Measurements from ENCODE around the gene CCDC3.

CCDC3 gene

DNA sequence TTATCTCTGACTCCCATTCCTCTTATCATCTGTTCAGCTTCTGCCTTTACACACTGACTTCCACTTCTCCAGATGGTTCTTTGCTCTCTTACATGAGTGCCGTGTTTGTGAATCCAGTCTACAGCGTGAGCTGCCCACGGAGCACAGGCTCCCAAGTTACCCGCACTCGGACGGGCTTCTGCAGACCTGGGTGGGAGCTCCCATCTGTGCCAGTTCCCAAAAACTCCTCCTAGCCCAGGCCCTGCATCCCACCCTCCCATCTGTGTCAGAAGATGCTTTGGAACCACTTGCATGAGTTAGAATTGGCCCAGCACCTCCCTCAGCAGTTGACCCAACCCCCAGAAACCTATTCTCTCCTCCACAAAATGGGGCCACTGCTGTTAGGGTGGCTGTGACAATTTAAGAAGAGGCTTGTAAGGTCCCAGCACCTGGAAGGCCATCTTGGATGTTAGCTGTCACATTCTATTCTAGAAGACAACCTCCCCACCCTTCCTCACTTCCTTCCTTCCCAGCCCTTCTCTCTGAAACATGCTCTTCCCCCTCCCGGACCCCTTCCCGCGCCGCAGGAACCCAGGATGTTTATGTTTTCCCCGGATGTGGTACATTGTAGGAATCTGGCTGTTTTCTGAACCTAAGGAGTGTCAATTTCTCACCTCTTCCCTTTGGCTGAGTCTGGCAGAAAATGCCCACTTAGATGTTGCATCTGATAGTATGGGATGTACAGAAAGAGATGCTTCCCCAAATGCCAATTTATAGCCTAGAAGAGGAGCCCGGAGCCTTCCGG is 79.2 kb downstream of the CCDC3 start:
- DNase-seq (ENCODE audit: low read depth): no peak

GRCh38 chr10:12921163-12921562 is 80.3 kb downstream of the CCDC3 start:
- no peak for DNase-seq (ENCODE audit: low read depth)

DNA sequence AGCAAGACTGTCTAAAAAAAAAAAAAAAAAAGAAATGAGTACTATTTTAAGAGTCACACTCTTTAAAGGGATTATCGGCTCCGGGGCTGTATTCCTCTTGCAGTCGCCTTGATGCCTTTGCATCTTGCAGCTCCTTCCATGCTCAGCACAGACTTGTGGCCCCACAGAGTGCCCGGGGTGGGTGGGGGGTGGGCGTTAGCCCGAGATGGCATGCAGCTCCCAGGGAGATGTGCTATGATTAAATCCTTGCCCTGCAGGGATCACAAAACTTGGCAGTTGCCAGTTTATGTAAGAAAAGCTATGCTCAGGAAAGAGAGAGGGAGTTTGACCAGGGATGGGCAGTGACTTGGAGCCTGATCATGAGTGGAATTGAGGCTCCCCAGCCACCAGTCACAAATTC is 81.9 kb downstream of the CCDC3 start:
- no peak for DNase-seq (ENCODE audit: low read depth)

DNA sequence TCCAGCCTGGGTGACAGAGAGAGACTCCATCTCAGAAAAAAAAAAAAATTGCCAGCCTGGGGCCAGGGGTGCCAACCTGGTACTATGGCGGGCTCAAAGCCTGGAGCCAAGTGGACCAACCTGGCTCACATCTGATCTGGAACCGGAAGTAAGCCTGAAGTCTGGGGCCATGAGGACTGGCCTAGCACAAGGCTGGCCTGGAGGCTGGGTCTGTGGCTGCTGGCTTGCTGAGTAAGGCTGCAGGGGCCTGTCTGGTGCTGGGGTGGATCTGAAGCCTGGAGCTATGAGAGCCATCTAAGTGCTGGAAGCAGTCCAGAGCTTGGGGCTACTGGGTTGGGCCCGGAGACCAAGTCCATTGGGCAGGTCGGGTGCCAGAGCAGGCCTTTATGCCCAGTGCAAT is 84.9 kb downstream of the CCDC3 start:
- no peak for DNase-seq (ENCODE audit: low read depth)

GRCh38 chr10:12915637-12916168 is 85.8 kb downstream of the CCDC3 start:
- DNase-seq (ENCODE audit: low read depth): no peak

DNA sequence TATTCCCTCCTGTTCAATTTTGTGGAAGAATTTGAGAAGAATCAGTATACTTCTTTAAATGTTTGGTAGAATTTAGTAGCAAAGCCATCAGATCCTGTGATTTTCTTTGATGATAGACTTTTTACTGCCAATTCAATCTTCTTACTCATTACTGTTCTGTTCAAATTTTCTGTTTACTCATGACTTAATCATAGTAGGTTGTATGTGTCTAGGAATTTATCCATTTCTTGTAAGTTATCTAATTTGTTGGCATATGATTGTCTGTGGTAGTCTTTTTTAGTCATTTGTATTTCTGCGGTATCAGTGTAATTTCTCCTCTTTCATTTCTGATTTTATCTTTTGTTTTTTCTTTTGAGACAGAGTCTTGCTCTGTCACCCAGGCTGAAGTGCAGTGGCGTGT is 87.4 kb downstream of the CCDC3 start:
- DNase-seq (ENCODE audit: low read depth): no peak

DNA sequence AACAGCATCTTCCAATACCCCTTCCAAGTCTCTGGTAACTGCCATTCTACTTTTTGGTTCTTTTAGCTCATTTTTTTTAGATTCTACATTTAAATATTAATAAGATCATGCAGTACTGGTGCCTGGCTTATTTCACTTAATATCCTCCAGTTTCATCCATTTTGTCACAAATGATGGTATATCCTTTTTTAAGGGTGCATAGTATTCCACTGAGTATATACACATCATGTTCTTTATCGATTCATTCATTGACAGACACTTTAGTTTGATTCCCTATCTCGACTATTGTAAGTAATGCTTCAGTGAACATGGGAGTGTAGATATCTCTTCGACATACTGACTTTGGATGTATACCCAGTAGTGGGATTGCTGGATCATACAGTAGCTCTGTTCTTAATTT is 89.7 kb downstream of the CCDC3 start:
- no peak for DNase-seq (ENCODE audit: low read depth)

DNA sequence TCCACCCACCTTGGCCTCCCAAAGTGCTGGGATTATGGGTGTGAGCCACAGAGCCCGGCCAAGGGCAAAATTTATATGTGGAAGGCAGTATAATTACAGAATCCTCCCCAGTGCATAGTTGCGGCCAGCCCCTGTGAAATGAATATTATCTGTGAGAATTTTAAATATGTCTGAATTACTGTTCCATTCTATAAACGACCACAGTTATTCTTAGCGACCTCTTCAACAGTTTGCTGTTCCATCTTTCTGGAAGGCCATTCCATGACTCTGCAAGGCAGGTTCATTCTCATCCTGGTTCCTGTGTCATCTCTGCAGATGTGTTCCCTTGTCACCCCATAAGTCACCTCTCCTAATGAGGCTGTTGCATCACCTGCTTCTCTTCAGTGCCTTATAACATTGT is 90.7 kb downstream of the CCDC3 start:
- DNase-seq (ENCODE audit: low read depth): no peak

DNA sequence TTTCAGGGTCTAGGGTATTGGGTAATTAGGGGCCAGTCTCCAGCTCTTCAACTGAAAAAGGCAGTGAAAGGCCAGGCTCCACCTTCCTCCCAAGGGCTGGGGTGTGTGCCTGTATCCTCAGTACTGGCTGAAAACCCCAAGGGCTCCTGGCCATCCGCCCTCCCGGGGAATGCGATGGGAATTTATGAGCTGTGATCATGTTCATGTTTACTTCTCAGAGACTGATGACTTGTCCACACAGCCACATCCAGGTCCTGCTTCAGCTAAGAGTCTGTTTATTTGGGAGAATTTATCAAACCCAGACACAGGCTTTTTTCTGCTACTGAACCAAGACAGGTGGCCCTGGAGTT is 91.7 kb downstream of the CCDC3 start:
- no peak for DNase-seq (ENCODE audit: low read depth)

DNA sequence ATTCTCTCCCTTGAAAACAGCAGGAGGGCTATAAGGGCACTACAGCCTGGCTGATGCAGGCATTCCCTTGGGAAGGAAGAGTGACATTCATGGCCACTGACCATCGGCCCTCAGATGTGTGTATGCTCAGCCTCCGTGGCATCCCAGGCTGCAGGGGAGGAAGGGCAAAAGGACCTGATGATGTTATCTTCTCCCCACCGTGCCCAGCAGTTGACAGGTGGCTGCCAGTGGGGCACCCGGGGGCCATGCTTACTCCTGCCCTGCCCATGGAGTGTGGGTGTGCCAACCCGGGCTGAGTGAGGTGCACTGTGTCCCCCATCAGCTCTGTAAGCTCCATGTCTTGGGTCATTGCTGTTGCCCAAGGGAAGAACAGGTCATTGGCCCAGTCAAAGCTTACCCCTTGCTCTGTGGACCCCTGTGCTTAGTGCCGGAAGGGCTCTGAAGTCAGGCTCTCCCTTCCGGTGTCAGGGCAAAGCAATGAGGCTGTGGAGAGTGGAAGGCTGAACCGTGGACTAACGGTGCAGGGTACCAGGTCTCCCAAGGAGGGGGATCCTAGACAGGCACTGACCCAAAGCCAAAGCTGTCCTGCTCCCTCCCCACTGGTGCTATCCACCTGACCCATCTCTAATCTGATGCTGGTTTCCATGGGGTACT is 92.2 kb downstream of the CCDC3 start:
- DNase-seq (ENCODE audit: low read depth): no peak

DNA sequence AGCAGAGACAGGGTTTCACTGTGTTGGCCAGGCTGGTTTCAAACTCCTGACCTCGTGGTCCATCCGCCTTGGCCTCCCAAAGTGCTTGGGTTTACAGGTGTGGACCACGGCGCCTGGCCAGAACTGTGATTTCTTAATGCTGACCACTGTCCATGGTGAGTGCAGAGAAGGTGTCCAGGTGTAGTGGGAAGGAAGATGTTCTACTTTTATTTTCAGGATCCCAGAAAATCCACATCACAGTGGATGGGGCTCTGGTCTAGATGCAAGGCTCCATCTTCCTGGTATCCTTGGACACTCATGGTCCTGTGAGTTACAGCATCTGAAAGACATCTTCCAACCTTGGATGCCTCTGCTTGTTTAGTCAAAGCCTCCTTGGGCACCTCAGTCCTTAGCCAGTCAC is 92.7 kb downstream of the CCDC3 start:
- no peak for DNase-seq (ENCODE audit: low read depth)

DNA sequence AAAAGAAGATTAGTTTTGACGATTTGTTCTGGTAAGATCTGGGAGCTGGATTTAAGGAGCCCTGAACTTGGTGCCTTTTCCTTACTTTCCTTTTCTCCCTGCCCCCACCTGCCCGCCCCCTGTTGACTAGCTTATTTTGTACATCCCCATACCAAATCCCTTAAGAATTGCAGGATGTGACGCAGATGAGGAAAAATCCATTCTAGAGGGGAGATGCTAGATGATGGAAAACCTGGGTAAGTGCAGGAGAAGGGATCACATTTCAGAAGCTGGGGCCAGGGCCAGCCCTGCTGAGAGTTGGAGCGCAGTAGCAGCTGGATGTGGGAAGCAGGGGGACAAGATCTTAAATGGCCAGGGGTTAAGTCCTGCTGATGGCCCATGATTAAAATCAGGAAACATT is 93.9 kb downstream of the CCDC3 start:
- no peak for DNase-seq (ENCODE audit: low read depth)

- no peak for DNase-seq (ENCODE audit: low read depth)
Observed at GRCh38 chr10:12906051-12906541, 95.4 kb downstream of the CCDC3 start.

DNA sequence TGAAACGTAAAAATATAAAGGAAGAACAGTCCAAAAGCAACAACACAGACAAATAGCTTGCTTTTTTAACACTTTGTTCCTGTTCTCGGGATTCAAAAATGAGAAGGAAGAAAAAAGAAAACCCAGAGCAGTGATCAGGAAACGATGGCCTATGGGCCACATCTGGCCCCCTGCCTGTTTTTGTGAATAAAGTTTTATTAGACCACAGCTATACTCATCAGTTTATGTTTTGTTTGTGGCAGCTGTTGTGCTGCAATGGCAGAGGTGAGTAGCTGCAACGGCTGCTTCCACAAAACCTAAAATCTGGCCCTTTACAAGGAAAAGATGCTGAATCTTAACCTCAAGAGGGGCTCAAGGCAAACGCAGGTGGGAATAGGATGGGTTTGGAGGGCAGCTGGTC is 96.4 kb downstream of the CCDC3 start:
- DNase-seq (ENCODE audit: low read depth): no peak

GRCh38 chr10:12902851-12903358 is 98.6 kb downstream of the CCDC3 start:
- DNase-seq (ENCODE audit: low read depth): no peak

GRCh38 chr10:12902135-12902572 is 99.4 kb downstream of the CCDC3 start:
- DNase-seq (ENCODE audit: low read depth): peak; percentile 21

DNA sequence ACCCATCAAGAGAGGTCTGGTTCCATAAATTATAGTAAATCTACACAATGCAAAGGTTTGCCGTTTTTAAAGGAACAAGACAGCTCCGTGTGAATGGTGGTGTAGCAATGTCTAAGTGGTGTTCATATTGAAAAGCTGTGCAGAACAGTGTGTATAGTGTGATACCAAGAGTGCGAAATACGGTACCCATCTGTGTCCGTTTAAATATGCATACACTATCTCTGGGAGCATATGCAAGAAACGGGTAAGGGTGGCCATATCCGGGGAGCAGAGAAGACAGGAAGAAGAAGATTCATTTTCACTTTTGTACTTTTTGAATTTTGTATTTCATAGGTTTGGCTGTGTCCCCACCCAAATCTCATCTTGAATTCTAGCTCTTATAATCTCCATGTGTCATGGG is 102.0 kb downstream of the CCDC3 start:
- no peak for DNase-seq (ENCODE audit: low read depth)

- DNase-seq (ENCODE audit: low read depth): no peak
Observed at GRCh38 chr10:12898271-12898670, 103.2 kb downstream of the CCDC3 start.

- no peak for DNase-seq (ENCODE audit: low read depth)
Observed at GRCh38 chr10:12897278-12897677, 104.2 kb downstream of the CCDC3 start.

- no peak for DNase-seq (ENCODE audit: low read depth)
Observed at GRCh38 chr10:12896251-12896650, 105.3 kb downstream of the CCDC3 start.

DNA sequence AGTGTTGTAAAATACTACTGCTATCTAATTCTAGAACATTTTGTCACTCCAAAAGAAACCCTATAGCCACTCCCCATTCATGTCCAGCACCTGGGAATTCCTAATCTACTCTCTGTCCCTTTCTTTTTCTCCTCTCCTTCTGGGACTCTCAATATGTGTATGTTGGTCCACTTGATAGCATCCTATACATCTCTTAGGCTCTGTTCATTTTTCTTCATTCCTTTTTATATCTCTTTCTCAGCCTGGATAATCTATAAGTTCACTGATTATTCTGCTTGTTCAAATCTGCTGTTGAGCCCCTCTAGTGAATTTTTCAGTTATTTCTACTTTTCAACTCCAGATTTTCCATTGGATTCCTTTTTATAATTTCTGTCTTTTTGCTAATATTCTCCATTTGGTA is 108.6 kb downstream of the CCDC3 start:
- DNase-seq (ENCODE audit: low read depth): no peak

- DNase-seq (ENCODE audit: low read depth): no peak
Observed at GRCh38 chr10:12890958-12891357, 110.6 kb downstream of the CCDC3 start.

- DNase-seq (ENCODE audit: low read depth): no peak
Observed at GRCh38 chr10:12888470-12888869, 113.0 kb downstream of the CCDC3 start.
